OCI-LY3 (cell line): ENCODE data around the gene UQCRFS1.

Experiments used
- H2AFZ ChIP-seq: fragments of 200-600, 300-600 bp; shearing (Covaris generic); 2 replicates; pipeline ENCODE4 v1.6.0; 2014; ENCODE audit warnings: antibody characterized with exemption, low read depth, low read length
- H3K27ac ChIP-seq: fragments of 200-600, 300-600 bp; sonication (generic); 2 replicates; pipeline ENCODE4 v1.5.1; 2014; ENCODE audit warnings: mild to moderate bottlenecking, low read length, moderate library complexity, mixed read lengths
- H3K27me3 ChIP-seq: fragments of 200-600, 300-600 bp; sonication (generic); 2 replicates; pipeline ENCODE4 v1.6.1; 2014; ENCODE audit warnings: low read depth, low read length, mixed read lengths
- H3K36me3 ChIP-seq: fragments of 200-600, 300-600 bp; sonication (generic); replicated peaks from 2 replicates; pipeline ENCODE3; 2014; ENCODE audit warnings: low read depth, low read length, mixed read lengths
- H3K4me1 ChIP-seq: fragments of 300-600, 200-600 bp; sonication (generic); 2 replicates; pipeline ENCODE4 v1.6.1; 2014; ENCODE audit warnings: low read length, mixed read lengths
- H3K4me2 ChIP-seq: fragments of 200-600, 300-600 bp; sonication (generic); 2 replicates; pipeline ENCODE4 v1.6.1; 2014; ENCODE audit warnings: low read length, mixed read lengths
- H3K4me3 ChIP-seq: fragments of 300-600, 200-600 bp; sonication (generic); 2 replicates; pipeline ENCODE4 v1.5.1; 2014; ENCODE audit warnings: antibody characterized with exemption, mild to moderate bottlenecking, low read length, moderate library complexity
- H3K79me2 ChIP-seq: fragments of 300-600, 200-600 bp; shearing (Covaris generic); 2 replicates; pipeline ENCODE4 v1.6.1; 2014; ENCODE audit warnings: mild to moderate bottlenecking, low read length, mixed read lengths
- H3K9ac ChIP-seq: fragments of 300-600, 200-600 bp; shearing (Covaris generic); 2 replicates; pipeline ENCODE4 v1.6.0; 2014; ENCODE audit warnings: mild to moderate bottlenecking, low read length, moderate library complexity
- H3K9me3 ChIP-seq: fragments of 200-600, 300-600 bp; shearing (Covaris generic); 2 replicates; pipeline ENCODE4 v1.6.1; 2014; ENCODE audit warnings: low read length, mixed read lengths; ENCODE audit not compliant: insufficient read depth
- H4K20me1 ChIP-seq: fragments of 200-600, 300-600 bp; sonication (generic); 2 replicates; pipeline ENCODE4 v1.6.1; 2016; ENCODE audit warnings: low read length, mixed read lengths; ENCODE audit not compliant: insufficient read depth
- EZH2phosphoT487 ChIP-seq: fragments of 200-600 bp; shearing (Covaris generic); IDR thresholded peaks from 2 replicates; pipeline ENCODE4 v1.6.1; 2018; ENCODE audit warnings: antibody characterized with exemption, mixed run types, low read depth
- TF ChIP-seq, protein P1 (sequence below): fragments of 200-600, 300-600 bp; sonication (generic); IDR thresholded peaks from 2 replicates; pipeline ENCODE4 v1.5.1; 2014; ENCODE audit warnings: antibody characterized with exemption, low read length, low read depth

The UQCRFS1 gene

DNA sequence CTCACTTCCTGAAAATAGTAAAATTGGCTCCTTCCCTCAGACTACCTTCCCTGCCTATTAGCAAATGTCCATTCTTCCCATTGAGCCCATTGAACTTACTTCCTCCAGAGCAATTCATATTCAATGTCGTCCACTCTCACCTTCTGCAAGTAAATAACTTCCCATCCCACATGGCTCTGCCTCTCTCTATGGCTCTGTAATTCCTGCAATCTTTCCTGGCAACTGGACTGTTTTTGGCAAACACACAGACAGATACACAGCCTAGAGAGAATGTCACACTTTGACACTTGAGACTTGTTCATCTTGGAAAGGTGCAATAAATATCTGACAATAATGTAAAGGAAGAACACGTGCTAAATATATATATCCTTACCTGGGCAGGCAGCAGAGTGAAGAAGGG lies 18.3 kb downstream of the UQCRFS1 start:
- no peak overlapping the region for H3K27ac ChIP-seq
- H3K4me2 ChIP-seq = no peak overlapping the region
- no peak overlapping the region for H3K4me3 ChIP-seq
- H3K4me1 ChIP-seq = no peaks in the 10 kb centered on the region
- H3K27me3 ChIP-seq = no peaks in the 10 kb centered on the region; the same call in 1 of the 2 replicates
- H2AFZ ChIP-seq = no peak overlapping the region
- H3K9me3 ChIP-seq = no peaks in the 10 kb centered on the region
- H3K79me2 ChIP-seq = no peaks in the 10 kb centered on the region
- H3K9ac ChIP-seq = no peak overlapping the region
- H4K20me1 ChIP-seq = no peaks in the 10 kb centered on the region
- TF ChIP-seq EZH2phosphoT487 = no peak
- TF ChIP-seq, protein P1, sequence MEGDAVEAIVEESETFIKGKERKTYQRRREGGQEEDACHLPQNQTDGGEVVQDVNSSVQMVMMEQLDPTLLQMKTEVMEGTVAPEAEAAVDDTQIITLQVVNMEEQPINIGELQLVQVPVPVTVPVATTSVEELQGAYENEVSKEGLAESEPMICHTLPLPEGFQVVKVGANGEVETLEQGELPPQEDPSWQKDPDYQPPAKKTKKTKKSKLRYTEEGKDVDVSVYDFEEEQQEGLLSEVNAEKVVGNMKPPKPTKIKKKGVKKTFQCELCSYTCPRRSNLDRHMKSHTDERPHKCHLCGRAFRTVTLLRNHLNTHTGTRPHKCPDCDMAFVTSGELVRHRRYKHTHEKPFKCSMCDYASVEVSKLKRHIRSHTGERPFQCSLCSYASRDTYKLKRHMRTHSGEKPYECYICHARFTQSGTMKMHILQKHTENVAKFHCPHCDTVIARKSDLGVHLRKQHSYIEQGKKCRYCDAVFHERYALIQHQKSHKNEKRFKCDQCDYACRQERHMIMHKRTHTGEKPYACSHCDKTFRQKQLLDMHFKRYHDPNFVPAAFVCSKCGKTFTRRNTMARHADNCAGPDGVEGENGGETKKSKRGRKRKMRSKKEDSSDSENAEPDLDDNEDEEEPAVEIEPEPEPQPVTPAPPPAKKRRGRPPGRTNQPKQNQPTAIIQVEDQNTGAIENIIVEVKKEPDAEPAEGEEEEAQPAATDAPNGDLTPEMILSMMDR = no peak
- H3K36me3 ChIP-seq = no peaks in the 10 kb centered on the region

DNA sequence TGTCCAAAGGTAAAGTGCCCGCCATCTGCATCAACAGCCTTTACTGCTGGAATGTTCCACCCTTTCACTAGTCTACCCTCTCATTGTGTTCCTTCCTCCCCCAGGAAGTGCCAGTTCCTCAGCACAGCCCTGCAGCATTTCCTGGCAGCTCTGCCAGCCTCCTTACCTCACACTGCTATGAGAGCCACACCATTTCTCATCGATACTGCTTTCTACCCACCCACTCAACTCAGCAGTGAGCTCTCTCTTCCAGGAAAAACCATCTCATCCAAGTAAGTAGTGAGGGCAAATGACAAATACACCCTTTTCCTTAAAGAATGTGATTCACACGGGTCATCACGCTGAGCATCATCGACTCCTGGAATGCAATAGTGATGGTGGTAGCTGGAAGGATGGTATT lies 19.8 kb downstream of the UQCRFS1 start:
- Histone ChIP-seq H3K4me3 (no peak overlapping the region), H3K9ac (no peak overlapping the region)
- TF ChIP-seq EZH2phosphoT487 = no peak
- TF ChIP-seq, protein P1 = no peak

DNA sequence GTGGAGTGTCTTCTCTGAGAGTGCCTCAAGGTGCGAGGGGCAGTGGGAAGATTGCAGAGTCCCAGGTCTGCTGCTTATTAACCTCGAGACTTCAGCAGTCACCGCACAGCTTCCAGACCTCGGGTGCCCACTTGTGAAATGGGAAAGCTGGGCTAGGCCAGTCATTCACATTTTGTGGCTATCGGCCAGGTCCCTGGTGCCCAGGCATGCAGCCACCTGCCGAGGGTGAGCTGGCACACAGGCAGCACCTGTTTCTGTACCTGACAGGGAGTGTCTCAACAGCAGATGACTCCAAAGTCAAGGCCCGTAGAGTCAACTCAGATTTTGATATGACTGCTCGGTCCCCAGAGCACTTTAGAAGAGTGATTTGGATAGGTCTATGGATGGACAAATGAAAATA lies 21.9 kb downstream of the UQCRFS1 start:
- H3K4me1 ChIP-seq = no peaks in the 10 kb centered on the region
- H3K9ac ChIP-seq = no peak overlapping the region
- no peak overlapping the region for H3K4me2 ChIP-seq
- TF ChIP-seq EZH2phosphoT487 = no peak
- TF ChIP-seq, protein P1 = no peak
- no peak overlapping the region for H2AFZ ChIP-seq
- H4K20me1 ChIP-seq = no peaks in the 10 kb centered on the region
- H3K36me3 ChIP-seq = no peaks in the 10 kb centered on the region
- no peaks in the 10 kb centered on the region for H3K9me3 ChIP-seq
- no peaks in the 10 kb centered on the region for H3K79me2 ChIP-seq
- H3K27ac ChIP-seq = no peak overlapping the region
- no peaks in the 10 kb centered on the region; the same call in 1 of the 2 replicates for H3K27me3 ChIP-seq
- H3K4me3 ChIP-seq = no peak overlapping the region

More for the DNA sequence above, 19.8 kb downstream of the UQCRFS1 start:
- Histone ChIP-seq H3K9me3 (no peaks in the 10 kb centered on the region), H3K79me2 (no peaks in the 10 kb centered on the region), H3K4me1 (no peaks in the 10 kb centered on the region), H3K4me2 (no peak overlapping the region), H3K27me3 (no peaks in the 10 kb centered on the region; the same call in 1 of the 2 replicates), H4K20me1 (no peaks in the 10 kb centered on the region), H3K36me3 (no peaks in the 10 kb centered on the region), H2AFZ (no peak overlapping the region), H3K27ac (no peak overlapping the region)

DNA sequence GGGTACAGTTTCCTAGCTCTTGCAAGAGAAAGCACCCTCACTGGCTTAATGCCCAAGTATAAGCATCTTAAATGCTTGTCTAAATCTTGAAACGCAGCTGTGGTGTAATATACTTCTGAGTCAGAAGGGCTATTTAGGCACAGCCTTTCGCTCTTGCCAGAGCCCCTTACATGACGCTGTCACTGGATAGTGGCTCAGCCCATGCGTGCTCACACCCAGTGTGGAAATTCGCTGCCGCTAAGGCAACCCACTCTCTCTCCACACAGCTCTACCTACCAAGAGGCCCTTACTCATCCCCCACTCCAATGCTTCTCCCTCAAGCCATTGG lies 24.0 kb downstream of the UQCRFS1 start:
- no peaks in the 10 kb centered on the region for H3K9me3 ChIP-seq
- H3K4me2 ChIP-seq = no peak overlapping the region
- no peak for TF ChIP-seq EZH2phosphoT487
- TF ChIP-seq, protein P1 = no peak
- no peak overlapping the region for H2AFZ ChIP-seq
- no peaks in the 10 kb centered on the region for H3K36me3 ChIP-seq
- no peak overlapping the region for H3K27ac ChIP-seq
- H4K20me1 ChIP-seq = no peaks in the 10 kb centered on the region
- H3K9ac ChIP-seq = no peak overlapping the region
- no peaks in the 10 kb centered on the region for H3K79me2 ChIP-seq
- H3K4me1 ChIP-seq = no peaks in the 10 kb centered on the region
- H3K27me3 ChIP-seq = no peaks in the 10 kb centered on the region; the same call in 1 of the 2 replicates
- no peak overlapping the region for H3K4me3 ChIP-seq
